ENCODE data around the gene CPXM1.
"Not testable (repeated sequence)": the region's sequence is repeated elsewhere in the genome, so short reads cannot be mapped to it uniquely, and the experiment has no call there.

The CPXM1 gene

DNA sequence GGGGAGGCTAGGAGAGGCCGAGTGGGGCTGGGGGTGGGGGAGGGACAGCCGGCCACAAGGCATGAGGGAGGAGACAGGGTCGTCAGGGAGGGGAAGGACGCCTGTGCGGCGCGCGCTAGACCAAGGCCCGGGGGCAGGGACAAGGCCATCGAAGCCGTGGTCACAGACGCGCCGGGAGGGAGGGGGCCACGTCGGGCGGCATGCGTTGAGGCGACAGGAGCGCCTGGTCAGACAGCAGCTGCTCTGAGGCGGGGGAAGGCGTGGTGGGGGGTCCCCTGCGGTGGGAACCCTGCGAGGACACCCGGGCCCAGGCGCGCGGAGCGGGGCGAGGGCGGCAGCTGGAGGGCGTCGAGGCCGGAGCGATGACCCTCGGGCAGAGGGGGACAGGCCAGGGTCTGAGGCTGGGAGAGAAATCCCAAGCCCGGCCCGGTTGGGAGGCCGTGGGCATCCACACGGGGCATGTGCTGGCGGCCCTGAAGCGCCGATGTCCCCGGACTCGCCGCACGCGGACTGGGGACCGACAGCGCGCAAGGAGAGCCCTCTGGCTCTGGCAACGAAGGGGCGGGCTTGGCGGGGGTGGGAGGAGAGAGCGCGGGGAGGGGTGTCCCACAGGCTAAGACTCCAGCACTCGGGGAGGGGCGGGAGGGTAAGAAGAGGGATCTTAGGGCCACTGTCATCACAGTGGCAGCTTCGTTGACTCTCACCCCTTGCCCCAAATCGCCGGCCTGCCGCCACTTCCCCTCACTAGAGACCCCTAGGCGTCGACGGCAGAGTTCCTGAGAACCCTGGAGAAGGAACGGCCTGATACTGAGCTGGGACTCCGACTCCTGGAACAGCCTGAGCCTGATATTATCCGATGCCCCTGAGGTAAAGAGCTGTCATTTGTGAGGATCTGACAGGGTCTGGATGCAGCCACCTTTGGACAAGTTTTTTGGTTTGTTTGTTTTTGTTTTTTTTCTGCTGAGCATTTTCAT, 20.8 kb upstream of the CPXM1 start:
- no peak for DNase-seq (ENCODE audit: low read depth in 2 of 2)

DNA sequence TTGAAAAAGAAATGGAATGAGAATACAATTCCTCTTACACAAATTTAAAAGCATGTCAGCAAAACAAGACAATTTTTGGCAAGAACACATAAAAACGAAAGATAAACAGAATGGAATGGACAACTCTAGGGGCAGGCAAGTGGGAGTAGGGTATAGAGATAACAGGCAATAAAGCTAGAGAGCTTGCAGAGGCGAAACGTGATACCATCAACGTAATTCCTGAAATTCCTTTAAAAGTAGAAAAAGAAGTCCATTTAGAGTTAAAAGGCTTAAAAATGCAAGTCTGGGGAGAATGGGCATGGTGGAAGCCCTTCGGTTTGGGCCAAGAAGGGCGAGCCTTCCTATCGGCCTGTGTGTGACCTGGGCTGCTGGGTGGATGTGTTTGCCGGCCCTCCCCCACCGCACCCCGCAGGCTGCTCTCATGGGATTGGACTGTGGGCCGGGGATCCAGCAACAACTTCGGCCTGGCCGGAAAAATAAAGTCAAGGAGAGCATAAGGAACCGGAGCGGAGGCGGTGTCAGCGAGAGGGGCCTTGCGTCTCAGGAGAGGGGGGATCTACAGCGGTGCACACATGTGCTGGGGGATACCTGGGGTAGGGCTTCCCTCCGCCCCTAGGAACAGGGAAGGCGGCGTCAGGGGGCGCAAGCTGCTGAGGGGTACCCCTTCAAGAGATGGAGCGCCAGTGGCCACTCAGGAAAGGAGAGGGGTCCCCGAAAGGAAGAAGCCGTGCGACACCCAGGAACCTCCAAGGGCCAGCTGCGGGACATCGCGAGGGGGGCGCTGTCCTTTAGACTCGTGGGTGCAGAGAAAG, 19.9 kb upstream of the CPXM1 start:
- no peak for DNase-seq (ENCODE audit: low read depth in 2 of 2)

DNA sequence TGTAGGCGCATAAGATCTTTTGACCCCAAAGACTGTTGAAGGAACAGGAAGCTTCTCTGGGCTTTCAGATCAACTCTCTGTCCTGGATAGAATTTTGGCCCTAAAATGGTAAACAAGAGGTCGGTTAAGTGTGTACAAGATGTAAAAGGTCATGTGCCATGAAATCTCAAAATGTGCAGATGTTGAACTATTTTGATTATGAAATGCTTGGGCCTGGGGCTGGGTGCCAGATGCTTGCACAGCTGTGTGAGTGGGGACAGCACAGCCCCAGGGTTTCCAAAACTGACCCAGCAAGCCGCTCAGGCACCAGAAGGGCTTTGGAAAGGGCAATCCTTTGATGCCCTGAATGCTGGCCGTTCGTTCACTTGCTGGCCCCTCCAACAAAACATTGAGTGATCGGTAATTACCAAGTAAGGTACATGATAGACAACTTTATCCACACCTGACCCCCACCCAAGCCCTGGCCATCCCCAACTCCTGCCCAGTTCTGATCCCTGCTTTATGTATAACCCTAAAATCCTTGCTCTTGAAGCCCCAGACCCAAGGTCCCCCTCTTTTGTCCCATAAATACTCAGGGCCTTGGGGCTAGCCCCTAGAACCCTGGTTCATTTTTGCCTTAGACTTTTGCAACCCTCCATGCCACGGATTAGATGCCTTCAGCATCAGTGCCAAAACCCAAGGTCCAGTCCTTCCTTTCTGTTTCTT, 17.6 kb upstream of the CPXM1 start:
- no peak for DNase-seq (ENCODE audit: low read depth in 2 of 2)

DNA sequence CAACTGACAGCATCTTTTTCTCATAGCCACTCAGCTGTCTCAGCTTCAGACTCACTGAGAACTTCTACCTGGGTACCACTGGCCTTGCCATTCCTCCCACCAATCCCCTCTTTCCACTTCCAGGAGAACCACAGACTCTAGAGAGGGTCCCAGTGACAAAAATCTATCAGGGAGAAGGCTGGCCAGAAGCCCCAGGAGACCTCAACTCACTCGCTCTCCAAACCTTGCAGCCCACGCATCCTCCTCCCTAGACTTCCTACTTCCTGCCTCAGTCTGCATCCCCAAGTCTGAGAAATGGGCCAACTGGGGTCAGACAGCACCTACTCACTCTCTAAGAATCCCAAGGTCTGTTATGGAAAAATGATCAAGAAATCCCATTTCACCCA, 16.9 kb upstream of the CPXM1 start:
- no peak for DNase-seq (ENCODE audit: low read depth in 2 of 2)

DNA sequence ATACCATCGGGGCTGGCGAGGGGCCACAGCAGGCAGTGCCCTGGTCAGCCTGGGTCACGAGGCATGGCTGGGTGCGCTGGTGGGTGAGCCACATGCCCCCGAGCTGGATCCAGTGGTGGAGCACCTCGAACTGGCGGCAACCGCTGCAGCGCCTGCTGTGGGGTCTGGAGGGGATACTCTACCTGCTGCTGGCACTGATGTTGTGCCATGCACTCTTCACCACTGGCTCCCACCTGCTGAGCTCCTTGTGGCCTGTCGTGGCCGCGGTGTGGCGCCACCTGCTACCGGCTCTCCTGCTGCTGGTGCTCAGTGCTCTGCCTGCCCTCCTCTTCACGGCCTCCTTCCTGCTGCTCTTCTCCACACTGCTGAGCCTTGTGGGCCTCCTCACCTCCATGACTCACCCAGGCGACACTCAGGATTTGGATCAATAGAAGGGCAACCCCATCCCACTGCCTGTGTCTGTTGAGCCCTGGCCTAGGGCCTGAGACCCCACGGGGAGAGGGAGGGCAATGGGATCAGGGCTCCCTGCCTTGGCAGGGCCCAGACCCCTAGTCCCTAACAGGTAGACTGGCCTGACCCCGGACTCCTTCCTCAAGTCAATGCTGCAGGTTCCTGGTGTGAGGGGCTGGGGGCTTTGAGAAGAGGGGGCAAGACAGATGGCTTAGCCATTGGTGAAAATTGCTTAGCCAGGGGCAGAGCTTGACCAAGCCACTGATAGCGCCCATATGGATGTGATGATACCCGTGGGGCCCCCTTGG, 16.3 kb upstream of the CPXM1 start:
- DNase-seq (ENCODE audit: low read depth in 2 of 2): no peak

DNA sequence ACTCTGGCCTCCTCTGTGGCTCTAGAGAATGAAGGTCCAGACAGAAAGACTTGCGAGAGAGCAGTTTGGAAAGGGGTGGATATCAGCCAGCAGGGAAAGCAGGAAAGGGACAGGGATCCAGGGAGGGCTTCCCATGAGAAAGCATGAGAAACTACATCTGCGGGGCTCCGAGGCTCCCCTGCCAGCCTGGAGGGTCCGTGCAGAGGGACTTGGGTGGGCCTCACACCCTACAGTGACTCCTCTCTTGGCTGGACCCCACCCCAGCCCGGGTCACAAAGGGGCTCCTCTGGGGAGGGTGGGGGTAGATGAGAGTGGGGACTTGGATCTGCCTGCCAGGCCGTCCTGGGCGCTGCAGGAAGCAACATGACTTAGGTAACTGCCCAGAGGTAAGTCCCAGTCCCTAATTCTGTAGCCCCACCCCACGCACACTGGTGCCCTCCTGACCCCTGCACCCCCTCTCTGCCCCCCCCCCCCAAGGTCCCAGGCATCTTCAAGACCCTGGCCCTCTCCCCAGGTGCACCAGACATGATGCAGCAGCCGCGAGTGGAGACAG, 15.7 kb upstream of the CPXM1 start, which contains the start of gene TMEM239:
TSS of gene TMEM239 (plus strand) at position 335 of the 553 bp plus-strand sequence. CDS start at position 526, 191 bp downstream.
- DNase-seq (ENCODE audit: low read depth in 2 of 2): no peak

DNA sequence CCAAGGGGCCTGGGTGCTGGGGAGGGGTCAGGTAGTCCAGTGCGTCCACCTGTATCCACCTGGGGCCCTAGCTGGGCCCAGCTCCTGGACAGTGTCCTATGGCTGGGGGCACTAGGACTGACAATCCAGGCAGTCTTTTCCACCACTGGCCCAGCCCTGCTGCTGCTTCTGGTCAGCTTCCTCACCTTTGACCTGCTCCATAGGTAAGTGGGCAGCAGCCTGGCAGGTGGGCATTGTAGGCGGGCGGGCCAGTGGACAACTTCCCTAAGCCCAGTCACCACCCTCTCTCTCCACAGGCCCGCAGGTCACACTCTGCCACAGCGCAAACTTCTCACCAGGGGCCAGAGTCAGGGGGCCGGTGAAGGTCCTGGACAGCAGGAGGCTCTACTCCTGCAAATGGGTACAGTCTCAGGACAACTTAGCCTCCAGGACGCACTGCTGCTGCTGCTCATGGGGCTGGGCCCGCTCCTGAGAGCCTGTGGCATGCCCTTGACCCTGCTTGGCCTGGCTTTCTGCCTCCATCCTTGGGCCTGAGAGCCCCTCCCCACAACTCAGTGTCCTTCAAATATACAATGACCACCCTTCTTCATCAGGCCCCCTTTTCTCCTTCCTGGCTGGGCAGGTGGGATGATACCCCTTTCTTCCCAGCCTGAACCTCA, 14.9 kb upstream of the CPXM1 start:
- no peak for DNase-seq (ENCODE audit: low read depth in 2 of 2)

DNA sequence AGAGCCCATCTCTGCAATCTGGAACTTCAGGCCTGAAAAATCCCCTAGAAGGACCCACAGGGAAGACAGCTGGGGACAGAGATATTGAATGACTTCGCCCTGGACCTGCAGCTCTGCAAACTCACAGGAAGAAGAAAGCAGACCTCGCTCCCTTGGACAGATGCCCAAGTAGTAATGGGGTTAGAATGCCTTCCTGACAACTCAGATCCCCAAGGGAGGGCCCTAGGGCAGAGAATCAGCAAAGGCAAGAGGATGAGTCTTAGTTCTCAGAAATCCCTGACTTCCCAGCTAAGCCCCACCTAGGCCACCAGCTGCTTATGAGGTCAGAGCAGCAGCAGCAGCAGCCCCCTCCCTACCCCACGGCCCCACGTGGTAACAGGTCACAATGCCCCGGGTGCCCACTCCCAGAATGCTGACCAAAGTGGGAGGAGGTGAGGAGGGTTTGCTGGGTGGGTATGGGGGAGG, 14.2 kb upstream of the CPXM1 start, which contains the start of gene C20orf141:
TSS of gene C20orf141 (plus strand) at position 401 of the 465 bp plus-strand sequence. CDS start 198 bp downstream, outside the sequence.
- no peak for DNase-seq (ENCODE audit: low read depth in 2 of 2)

DNA sequence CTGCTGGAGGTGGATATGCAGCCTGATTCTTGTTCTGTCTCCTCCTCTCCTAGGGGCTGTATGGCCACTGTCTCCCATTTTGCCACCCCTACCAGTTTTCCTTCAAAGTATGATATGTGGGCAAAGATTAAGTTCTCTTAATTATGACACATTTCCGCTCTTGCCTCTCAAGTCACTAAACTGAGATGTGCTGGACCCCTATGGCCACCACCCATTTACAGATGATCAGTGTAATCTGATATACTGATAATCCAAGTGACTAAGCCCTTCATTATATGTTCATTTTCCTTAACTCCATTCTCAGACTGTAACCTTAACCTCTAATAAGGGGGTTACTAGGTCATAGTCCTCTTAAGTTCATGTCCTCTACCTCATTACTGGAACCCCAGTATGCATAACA, 13.6 kb upstream of the CPXM1 start:
- no peak for DNase-seq (ENCODE audit: low read depth in 2 of 2)

DNA sequence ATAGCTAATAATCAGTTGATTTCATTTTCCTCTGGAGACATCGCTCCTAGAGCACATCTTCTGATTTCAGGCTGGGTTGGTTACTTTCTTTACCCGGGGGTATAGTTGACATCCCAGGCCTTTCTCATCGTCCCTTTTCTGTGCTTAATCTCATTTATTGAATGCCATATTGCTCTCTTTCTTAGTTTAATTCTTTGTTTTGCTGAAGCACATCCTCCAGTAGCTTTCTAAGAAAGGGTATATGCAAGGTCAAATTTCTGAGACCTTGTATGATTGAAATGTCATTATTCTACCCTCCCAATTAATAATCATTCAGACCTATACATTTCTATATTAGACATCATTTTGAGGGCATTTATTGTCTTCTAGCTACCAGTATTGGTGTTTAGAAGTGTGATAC, 11.8 kb upstream of the CPXM1 start:
- DNase-seq (ENCODE audit: low read depth in 2 of 2): no peak

DNA sequence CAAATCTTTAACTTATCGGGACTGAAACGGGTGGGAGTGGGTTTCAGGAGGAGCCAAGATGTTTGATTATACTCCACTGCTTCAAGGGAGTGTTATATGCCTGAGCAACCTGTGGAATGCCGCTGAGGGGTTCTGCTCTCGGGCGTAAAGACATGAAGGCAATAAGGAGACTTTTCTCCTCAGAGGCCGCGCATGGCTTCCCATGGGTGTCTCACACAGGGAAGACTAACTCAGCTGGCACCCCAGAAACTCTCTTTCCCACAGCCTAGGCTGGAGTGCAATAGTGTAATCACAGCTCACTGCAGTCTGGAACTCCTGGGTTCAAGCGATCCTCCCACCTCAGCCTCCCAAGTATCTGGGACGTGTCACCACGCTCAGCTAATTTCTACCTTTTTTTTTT, 9.3 kb upstream of the CPXM1 start:
- DNase-seq (ENCODE audit: low read depth in 2 of 2): no peak

DNA sequence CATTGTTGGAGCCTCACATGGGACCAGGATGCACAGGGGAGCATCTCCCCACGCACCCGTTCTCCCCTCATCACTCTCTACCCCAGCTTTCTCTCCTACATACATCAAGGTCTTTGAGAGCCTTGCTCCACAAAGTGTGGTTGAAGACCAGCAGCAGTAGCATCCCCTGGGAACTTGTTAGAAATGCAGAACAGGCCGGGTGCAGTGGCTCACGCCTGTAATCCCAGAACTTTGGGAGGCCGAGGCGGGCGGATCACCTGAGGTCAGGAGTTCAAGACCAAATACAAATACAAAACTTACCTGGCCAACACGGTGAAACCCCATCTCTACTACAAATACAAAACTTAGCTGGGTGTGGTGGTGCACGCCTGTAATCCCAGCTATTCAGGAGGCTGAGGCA, 7.5 kb upstream of the CPXM1 start:
- DNase-seq (ENCODE audit: low read depth in 2 of 2): not testable (repeated sequence)

DNA sequence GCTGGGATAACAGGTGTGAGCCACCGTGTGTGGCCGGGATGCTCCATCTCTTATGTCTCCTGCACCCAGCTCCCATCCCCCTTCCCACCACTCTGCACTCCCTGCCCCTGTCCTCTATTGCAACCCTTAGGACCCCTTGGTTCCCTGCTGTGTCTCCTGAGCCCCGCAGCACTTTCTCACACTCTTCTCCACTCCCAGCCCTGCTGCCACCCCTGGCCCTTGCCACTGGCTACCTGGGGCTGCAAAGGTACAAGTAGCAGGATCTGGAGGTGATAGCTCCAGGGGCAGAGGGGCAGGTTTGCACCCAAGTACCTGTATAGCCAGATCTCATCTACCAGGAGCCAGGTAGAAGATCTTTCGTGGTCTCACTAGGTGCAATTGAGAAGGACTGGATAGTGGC, 6.6 kb upstream of the CPXM1 start:
- DNase-seq (ENCODE audit: low read depth in 2 of 2): no peak

DNA sequence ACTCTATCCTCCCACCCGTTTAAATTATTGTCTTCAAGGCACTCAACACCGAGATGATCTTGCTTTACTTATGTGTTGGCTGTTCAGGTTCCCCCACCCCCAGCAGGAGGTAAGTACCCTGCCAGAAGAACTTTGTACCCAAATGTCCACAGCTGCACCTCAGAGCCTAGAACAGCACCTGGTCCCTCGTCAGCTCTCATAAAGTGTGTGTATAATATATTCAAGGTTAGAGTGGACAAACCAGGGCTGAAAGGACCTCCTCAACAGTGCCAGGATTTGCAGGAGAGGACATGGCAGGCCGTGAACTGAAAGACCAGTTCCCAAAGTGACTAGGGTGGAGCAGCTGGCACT, 5.9 kb upstream of the CPXM1 start:
- DNase-seq (ENCODE audit: low read depth in 2 of 2): no peak

DNA sequence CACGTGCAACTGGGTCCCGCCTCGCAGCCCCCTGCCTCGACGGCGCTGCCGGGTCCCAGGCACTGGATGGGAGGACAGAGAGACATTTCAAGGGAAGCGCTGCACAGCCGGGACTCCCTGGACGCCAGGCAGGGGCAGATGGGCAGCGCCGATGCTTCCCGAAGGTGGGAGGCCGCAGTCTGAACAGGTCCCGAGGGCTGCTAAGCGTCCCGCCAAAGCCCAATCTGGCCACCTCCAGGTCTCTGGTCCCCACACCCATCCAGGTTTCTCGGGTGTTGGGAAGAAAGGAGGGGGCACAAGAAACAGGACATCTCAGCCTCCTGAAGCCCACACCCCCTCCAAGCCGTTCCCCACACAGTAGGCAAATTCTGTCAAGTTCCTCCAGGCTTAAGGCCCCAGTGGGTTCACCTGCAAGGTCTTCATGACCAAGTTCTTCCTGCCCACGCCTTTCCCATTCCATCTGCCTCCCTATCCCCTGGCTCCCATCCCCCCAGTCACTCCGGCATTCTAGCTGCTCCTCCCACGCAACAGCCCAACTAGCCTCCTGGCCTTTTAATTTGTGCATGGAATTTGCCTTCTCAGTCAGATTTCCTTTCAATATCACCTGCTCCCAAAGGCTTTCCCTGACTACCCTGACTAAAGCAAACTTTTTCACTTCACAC, 5.4 kb upstream of the CPXM1 start:
- no peak for DNase-seq (ENCODE audit: low read depth in 2 of 2)

DNA sequence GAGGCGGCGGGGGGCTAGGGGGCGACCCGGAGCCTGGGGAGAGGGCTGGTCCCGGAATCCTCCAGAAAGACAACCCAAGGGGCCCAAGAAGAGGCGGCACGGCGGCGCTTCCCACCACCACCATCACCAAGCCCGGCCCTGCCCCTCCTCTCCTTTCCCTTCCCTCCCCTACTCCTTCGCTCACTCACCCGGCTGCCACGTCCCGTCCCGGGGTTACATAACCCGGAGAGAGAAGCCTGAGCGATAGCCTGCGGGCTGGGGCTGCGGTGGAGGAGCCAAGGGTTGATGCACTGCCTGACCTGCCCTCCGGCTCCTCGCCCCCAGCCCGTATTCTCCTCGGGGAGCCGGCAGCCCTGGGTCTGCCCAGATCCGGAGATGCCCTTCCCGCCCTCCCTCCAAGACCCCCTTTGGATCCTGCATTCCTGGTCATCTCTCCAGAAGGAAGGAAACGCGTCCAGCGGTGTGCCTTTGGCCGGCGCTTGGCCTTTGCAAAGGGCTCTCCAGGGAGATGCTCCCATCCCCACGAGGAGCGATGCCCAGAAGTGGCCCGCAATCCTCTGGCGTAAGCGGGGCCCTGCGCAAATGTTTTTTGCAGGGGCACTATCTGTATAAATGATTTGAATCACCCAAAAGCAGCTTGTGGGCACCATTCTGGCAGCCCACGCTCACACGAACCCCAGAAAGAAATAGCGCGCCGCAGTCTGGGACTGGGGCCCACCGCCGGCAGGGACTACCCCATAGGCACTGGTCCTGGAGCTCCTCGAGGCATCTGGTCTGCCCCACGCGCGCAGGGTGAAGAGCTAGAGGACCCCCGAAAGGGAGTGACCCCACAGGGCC, 4.6 kb upstream of the CPXM1 start:
- no peak for DNase-seq (ENCODE audit: low read depth in 2 of 2)

DNA sequence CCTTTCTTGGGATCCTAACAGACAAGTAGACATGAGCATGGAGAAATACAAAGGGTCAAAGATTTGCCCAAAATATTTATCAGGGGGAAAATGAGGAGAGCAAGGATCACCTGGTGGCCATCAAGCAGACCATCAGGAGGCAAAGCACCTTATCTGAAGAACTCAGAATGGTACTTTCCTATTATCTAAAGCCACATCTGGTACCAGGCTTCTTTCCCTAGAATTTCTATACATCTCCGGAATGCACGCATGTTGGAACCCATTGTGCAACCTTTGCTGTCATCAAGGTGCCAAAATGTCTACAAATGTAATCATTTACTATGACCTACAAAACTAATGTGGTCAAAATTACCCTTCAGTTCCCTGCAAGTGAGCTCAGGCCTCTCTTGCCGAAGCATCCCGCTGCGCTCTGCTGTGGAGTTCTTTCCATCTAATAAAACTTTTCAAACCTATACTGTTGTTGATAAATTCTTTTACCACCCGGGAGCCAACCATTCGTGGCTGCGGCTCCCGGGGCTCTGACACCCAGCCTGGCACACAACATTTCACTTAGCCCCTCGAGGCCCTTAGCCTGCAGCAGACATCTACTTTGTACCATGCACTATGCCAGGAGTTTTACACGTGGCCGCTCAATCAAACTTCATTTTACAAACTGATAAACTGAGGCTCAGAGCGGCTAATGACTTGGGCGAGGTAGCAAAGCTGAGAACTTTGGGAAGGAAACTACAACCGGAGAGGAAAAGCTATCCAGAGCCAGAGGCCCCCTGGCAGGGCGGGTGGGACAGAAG, 3.8 kb upstream of the CPXM1 start:
- no peak for DNase-seq (ENCODE audit: low read depth in 2 of 2)

DNA sequence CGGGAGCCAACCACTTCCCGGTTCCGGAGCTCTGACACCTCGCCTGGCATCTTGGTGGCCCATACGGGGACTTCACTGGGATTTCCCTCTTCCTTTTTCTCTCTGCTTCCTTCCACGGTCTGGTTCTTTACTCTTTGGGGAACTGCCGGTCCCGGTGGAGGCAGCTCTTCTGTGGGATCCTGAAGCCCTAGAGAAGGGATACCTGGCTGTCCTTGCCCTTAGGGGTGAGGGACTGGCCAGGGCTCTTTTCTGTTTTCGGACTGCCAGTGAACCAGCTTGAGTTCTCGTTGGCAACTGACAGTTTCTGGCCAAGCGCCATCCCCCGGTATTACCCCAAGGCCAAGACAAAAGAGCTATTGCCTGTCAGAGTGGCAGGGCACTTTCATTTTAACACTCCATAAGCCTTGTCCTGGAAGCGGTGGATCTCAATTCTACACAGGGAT, 880 bp upstream of the CPXM1 start:
- DNase-seq (ENCODE audit: low read depth in 2 of 2): no peak

Data from stimulated activated CD4-positive, alpha-beta T cell treated with anti-CD3 and anti-CD28 coated beads, Interleukin-15, amount 100 ng/mL, for 48 hours (primary cell).